Measurements from ENCODE around the gene DNER. TPM values are rescaled to one million over a fixed set of nuclear protein-coding genes. Genes with fewer than 3 reads are reported as not detected.

DNER gene
- total RNA-seq, 8 experiments from 2014 or later: 0.52 to 102 (median 62.3) TPM

DNA sequence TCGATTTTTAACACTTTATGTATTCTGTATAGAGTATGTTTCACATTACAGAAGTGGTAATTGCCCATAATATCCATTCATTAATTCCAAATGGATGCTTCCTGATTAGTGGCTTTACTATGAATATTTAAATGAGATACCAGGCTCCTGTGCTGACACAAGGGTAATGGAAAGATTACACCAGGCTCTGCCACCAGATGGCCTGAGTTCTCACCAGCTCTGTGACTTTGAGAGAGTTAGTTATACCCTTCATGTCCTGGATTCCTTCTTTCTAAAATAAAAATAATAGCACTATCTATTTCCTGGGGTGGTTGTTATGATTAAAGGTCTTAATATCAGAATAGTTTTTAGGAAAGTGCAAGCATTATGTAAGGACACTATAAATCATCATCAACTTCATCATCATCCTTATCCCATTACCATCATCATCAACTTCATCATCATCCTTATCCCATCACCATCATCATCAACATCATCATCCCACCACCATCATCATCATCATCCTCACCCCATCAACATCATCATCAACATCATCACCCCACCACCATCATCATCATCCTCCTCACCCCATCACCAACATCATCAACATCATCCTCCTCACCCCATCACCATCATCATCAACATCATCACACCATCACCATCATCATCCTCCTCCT, 151.8 kb downstream of the DNER start:
- ATAC-seq (replicated peaks in 6 of 8): peak in 1 of 8 experiments; percentile 37
- WGBS, 10 experiments: 0 to 60% (median 31%) methylated on average over 1 of the region's 1 CpG; no CpG with 5 or more reads in 4 of the 10 experiments
- in situ Hi-C loops (cut with MboI; ENCODE audit: low pct_unique_long_range_greater_than_20kb in 2 of 9, low sequenced_read_pairs in 9 of 9, unreplicated experiment in 9 of 9): no loop called here
- no peak overlapping the region for H3K27ac ChIP-seq
- no peaks in the 10 kb centered on the region for H3K4me1 ChIP-seq (replicated peaks in 1 of 2)
- H3K4me3 ChIP-seq: no peak overlapping the region

DNA sequence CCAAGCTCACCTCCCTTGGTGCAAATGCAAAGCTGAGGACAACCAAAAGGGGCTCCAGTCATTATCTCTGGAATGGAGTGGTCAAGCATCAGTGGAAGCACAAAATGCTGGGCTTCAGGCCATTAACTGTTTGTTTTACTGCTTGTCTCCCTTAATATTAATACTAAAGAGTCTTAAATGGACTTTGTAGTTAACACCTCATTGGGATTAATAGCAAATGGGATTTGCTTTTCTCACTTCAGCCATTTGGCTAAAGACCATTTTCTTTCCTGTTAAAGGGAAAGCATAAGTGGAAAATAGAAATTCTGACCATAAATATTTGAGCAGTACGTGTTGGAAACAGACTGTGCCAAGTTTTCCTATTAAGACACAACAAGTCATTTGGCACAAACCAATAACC, 154.4 kb downstream of the DNER start:
- Histone ChIP-seq H3K4me3 (no peak overlapping the region), H3K4me1 (replicated peaks in 1 of 2) (no peaks in the 10 kb centered on the region), H3K27ac (no peak overlapping the region)
- in situ Hi-C loops (cut with MboI; ENCODE audit: low pct_unique_long_range_greater_than_20kb in 2 of 9, low sequenced_read_pairs in 9 of 9, unreplicated experiment in 9 of 9): no loop called here
- ATAC-seq (replicated peaks in 6 of 8): no peak
- 0 to 100% (median 57%) methylated on average over 1 of the region's 1 CpG; no CpG with 5 or more reads in 1 of the 10 experiments for WGBS, 10 experiments

DNA sequence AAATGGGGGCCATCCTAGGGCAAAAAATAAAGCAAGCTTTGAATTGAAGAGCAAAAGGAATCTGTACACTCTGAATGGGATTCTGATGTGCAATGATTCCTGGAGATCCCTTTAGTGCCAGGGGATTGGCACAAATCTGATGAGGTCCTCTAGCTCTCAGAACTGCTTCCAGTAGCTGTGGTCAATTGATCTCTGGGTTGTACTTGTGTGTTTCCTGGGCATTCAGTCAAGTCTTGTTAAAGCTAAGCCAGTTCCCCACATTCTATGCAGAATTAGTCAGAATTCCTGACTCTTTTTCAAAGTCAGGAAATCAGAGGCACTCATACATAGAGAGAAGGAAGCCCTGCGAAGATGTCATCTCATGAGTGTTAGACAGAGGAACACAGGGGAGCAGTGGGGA, 161.3 kb downstream of the DNER start:
- WGBS, 10 experiments: 20 to 100% (median 83%) methylated on average over 1 of the region's 1 CpG; no CpG with 5 or more reads in 3 of the 10 experiments
- no peak for ATAC-seq (replicated peaks in 6 of 8)
- no peak overlapping the region for H3K27ac ChIP-seq
- no peaks in the 10 kb centered on the region for H3K4me1 ChIP-seq (replicated peaks in 1 of 2)
- no peak overlapping the region for H3K4me3 ChIP-seq
- in situ Hi-C loops (cut with MboI; ENCODE audit: low pct_unique_long_range_greater_than_20kb in 2 of 9, low sequenced_read_pairs in 9 of 9, unreplicated experiment in 9 of 9): no loop called here

DNA sequence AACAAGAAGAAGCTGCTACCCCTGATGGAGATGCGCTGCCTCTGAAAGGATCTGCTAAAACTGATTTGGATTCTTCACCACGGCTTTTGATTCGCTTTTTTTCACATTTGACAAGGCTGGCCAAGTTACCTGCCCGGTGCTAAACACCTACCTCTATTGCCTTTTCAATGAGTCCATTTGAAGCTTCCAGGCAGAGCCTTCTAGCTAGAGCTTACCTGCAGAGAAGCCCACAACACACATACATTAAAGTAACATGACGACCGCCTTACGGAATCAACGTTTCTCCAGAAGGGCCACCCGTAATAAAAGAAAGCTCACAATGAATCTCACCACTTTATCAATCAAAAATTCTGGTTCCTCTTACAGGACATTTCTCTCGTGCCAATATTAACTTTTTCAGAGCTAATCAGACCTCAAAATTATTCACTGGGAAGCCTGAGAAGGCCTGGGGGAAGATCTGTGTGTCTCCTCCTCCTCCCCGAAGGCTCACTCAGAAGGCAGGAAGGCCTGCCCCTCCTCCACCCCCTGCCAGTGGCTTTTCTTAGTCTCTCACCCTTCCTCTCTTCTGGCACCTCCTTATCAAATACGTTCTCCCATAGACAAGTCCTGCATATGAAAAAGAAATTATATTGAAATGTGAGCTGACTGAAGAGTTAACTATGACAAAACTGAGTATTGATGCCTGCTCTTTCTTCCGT, 171.0 kb downstream of the DNER start:
- ATAC-seq (replicated peaks in 6 of 8): no peak
- peaks cover 0 to 6% of the 10 kb centered on the region in 2 donors for H3K4me1 ChIP-seq (replicated peaks in 1 of 2)
- no peak overlapping the region for H3K4me3 ChIP-seq
- in situ Hi-C loops (cut with MboI; ENCODE audit: low pct_unique_long_range_greater_than_20kb in 2 of 9, low sequenced_read_pairs in 9 of 9, unreplicated experiment in 9 of 9): no loop called here
- 42 to 93% (median 80%) methylated on average over 4 to 12 of the region's 13 CpGs for WGBS, 10 experiments
- H3K27ac ChIP-seq: no peak overlapping the region

DNA sequence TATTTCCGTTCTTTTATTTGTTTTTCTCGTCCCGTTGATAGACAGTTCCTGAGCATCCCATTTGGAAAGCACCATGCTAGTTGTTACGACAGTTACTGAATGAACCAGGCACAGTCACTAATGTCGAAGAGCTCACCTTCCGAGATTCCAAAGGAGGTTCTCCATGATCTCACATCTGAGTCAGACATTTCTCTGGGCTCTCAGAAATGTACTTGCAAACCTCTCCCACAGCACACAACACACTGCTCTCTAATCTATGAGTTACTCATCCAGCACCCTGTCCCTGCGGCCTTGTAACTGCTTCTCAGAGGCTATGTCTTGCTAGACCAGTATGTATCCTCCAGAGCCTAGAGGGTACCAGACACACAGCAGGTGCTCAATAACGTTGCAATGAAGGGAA, 174.7 kb downstream of the DNER start:
- Histone ChIP-seq H3K4me1 (replicated peaks in 1 of 2) (peaks cover 0 to 12% of the 10 kb centered on the region in 2 donors), H3K27ac (no peak overlapping the region), H3K4me3 (no peak overlapping the region)
- WGBS, 10 experiments: 71 to 96% (median 87%) methylated on average over 3 to 7 of the region's 8 CpGs
- in situ Hi-C loops (cut with MboI; ENCODE audit: low pct_unique_long_range_greater_than_20kb in 2 of 9, low sequenced_read_pairs in 9 of 9, unreplicated experiment in 9 of 9): no loop called here
- ATAC-seq (replicated peaks in 6 of 8): peak in 1 of 8 experiments; percentile 72

DNA sequence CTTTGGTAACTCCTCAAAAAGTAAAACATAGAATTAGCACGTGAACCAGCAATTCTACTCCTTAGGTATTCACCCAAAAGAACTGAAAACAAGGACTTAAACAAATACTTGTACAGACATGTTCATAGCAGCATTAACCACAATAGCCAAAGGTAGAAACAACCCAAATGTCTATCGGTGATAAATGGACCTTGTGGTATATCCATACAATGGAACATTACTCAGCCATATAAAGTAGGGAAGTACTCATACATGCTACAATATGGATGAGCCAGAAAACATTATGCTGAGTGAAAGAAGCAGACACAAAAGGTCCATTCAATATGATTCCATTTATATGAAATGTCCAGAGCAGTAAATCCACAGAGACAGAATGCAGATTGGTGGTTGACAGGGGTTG, 182.8 kb downstream of the DNER start:
- WGBS, 10 experiments: 35 to 96% (median 88%) methylated on average over 1 to 2 of the region's 2 CpGs; no CpG with 5 or more reads in 1 of the 10 experiments
- Histone ChIP-seq H3K4me3 (no peak overlapping the region), H3K4me1 (replicated peaks in 1 of 2) (peaks cover 3 to 17% of the 10 kb centered on the region in 2 donors), H3K27ac (no peak overlapping the region)
- in situ Hi-C loops (cut with MboI; ENCODE audit: low pct_unique_long_range_greater_than_20kb in 2 of 9, low sequenced_read_pairs in 9 of 9, unreplicated experiment in 9 of 9): no loop called here
- no peak for ATAC-seq (replicated peaks in 6 of 8)

DNA sequence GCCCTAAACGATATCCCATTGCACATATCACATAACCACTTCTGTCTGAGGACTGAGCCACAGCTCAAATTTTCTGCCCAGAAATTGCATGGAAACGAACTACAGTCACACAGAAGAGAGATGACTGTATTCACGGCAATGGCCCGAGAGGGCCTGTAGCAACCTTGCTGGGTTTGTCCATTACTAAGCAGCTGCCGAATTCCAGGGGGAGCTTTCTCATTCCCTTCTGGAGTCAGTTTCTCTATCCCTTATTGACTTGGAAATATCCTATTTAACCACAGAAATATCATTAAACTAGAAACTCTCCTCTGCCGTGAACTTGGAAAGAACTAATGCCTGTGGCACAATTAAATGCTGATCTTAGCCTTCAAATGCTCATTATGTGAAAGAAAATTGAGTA, 183.9 kb downstream of the DNER start:
- Histone ChIP-seq H3K4me3 (no peak overlapping the region), H3K4me1 (replicated peaks in 1 of 2) (peaks cover 3 to 20% of the 10 kb centered on the region in 2 donors), H3K27ac (no peak overlapping the region)
- in situ Hi-C loops (cut with MboI; ENCODE audit: low pct_unique_long_range_greater_than_20kb in 2 of 9, low sequenced_read_pairs in 9 of 9, unreplicated experiment in 9 of 9): no loop called here
- 39 to 100% (median 86%) methylated on average over 2 to 6 of the region's 6 CpGs; no CpG with 5 or more reads in 1 of the 10 experiments for WGBS, 10 experiments
- ATAC-seq (replicated peaks in 6 of 8): no peak

DNA sequence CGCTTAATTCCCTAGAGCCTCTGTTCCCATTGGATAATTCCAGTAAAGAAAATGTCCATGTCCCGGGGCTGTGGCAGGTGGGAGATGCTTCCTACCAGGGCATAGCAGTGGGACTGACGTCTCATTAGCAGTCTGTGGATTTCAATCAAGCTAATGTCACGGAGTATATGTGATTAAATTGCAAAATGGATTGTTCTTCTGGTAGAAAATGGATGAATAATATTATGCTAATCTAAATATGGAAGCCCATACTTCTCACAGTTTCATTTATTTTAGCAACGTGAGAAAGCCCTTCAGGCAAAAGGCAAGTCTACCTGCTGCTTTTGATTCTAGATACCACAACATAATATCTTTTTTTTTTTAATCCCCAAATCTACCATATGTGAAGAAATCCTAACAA, 185.5 kb downstream of the DNER start:
- peak overlapping the region in 1 of 2 donors; percentile 30 for H3K27ac ChIP-seq
- no peak overlapping the region for H3K4me3 ChIP-seq
- in situ Hi-C loops (cut with MboI; ENCODE audit: low pct_unique_long_range_greater_than_20kb in 2 of 9, low sequenced_read_pairs in 9 of 9, unreplicated experiment in 9 of 9): no loop called here
- peaks cover 7 to 35% of the 10 kb centered on the region in 2 donors for H3K4me1 ChIP-seq (replicated peaks in 1 of 2)
- WGBS, 10 experiments: 47 to 91% (median 73%) methylated on average over 1 to 5 of the region's 5 CpGs; no CpG with 5 or more reads in 1 of the 10 experiments
- peak in 1 of 8 experiments; percentile 24 for ATAC-seq (replicated peaks in 6 of 8)

DNA sequence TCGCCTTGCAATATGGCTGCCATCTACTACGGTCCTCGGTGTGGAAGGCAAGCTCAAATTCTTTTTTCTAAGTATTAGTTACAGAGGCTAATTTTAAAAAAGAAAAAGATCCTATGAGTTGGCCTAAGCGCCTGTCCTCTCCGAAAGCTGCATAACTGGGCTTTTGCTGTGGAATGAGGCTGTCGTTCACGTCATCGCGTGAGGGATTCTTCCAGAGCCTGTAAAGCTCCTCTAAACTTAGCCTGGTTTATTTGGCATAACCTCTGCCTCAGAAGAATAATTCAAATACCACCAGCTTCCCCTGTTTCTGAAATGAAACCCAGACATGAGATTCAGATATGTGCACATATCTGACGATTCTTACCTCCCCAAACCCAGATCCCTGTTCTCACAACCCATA, 187.4 kb downstream of the DNER start:
- in situ Hi-C loops (cut with MboI; ENCODE audit: low pct_unique_long_range_greater_than_20kb in 2 of 9, low sequenced_read_pairs in 9 of 9, unreplicated experiment in 9 of 9): no loop called here

DNA sequence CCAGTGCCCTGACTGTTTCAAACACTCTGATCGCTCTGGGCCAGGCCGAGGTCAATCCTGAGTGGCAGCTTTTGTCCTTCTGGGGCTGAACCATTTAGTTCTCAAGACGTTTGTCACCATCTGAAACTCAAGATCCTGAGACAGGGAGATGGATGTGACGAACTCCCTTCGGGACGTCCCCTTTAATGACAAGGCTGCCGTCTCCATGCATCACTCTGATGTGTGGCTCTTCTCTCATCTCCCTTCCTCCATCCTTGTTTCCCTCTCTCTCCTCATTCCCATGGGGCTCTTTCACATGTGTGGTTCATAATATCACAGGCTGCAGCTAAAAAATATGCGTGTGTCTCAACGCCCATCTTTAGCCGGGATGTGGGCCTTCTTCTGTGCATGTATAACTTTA, 189.6 kb downstream of the DNER start:
- peak in 4 of 8 experiments; percentile 21 to 87 (median 80) for ATAC-seq (replicated peaks in 6 of 8)
- Histone ChIP-seq H3K4me1 (replicated peaks in 1 of 2) (peaks cover 25 to 61% of the 10 kb centered on the region in 2 donors), H3K4me3 (no peak overlapping the region), H3K27ac (peak overlapping the region in 1 of 2 donors; percentile 44)
- in situ Hi-C loops (cut with MboI; ENCODE audit: low pct_unique_long_range_greater_than_20kb in 2 of 9, low sequenced_read_pairs in 9 of 9, unreplicated experiment in 9 of 9): no loop called here
- WGBS, 10 experiments: 10 to 78% (median 58%) methylated on average over 1 to 9 of the region's 10 CpGs; no CpG with 5 or more reads in 2 of the 10 experiments

More for the DNA sequence above, 187.4 kb downstream of the DNER start:
- Histone ChIP-seq H3K4me3 (no peak overlapping the region), H3K4me1 (replicated peaks in 1 of 2) (peaks cover 7 to 45% of the 10 kb centered on the region in 2 donors), H3K27ac (no peak overlapping the region)
- WGBS, 10 experiments: 79 to 100% (median 91%) methylated on average over 1 to 9 of the region's 10 CpGs; no CpG with 5 or more reads in 2 of the 10 experiments
- ATAC-seq (replicated peaks in 6 of 8): no peak

DNA sequence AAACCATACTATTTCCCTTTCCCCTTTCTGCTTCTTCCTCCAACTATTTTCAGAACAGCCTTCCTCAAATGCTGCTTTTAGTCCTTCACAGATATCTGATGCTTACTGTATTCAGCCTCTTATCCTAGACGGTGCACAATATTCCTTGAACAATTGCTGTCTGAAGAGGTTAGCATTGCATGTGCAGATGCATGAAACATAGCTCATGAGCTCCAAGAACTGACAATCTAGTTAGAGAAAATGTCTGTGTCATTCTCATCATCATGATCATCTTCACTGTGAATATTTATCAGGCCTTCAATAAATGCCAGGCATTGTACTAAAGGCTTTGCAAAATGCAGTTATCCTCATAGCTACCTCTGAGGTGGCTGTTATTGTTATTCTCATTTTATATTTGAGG, 190.7 kb downstream of the DNER start:
- 60 to 100% (median 83%) methylated on average over 1 of the region's 1 CpG; no CpG with 5 or more reads in 3 of the 10 experiments for WGBS, 10 experiments
- no peak for ATAC-seq (replicated peaks in 6 of 8)
- Histone ChIP-seq H3K4me3 (no peak overlapping the region), H3K27ac (no peak overlapping the region), H3K4me1 (replicated peaks in 1 of 2) (peaks cover 29 to 65% of the 10 kb centered on the region in 2 donors)
- in situ Hi-C loops (cut with MboI; ENCODE audit: low pct_unique_long_range_greater_than_20kb in 2 of 9, low sequenced_read_pairs in 9 of 9, unreplicated experiment in 9 of 9): no loop called here

DNA sequence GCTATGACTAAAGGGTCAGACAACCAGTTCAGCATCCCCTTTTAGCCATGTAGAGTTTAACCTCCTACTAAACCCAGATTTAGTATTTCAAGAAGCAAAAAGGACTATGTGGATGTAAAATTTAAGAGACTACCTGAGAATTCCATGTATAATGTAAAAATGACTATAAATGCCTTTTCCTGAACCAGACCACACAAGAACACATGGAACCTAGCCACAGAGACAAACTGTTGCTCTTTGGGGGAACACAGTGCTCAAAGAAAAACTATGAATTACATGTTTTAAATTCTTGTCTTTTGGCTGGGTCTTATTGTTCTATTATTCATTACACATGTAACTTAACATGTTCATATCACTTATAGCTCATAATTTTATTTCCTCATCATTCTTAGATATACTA, 192.8 kb downstream of the DNER start:
- no peak overlapping the region for H3K27ac ChIP-seq
- in situ Hi-C loops (cut with MboI; ENCODE audit: low pct_unique_long_range_greater_than_20kb in 2 of 9, low sequenced_read_pairs in 9 of 9, unreplicated experiment in 9 of 9): no loop called here
- no peak for ATAC-seq (replicated peaks in 6 of 8)
- no peak overlapping the region for H3K4me3 ChIP-seq
- peaks cover 32 to 68% of the 10 kb centered on the region in 2 donors for H3K4me1 ChIP-seq (replicated peaks in 1 of 2)

DNA sequence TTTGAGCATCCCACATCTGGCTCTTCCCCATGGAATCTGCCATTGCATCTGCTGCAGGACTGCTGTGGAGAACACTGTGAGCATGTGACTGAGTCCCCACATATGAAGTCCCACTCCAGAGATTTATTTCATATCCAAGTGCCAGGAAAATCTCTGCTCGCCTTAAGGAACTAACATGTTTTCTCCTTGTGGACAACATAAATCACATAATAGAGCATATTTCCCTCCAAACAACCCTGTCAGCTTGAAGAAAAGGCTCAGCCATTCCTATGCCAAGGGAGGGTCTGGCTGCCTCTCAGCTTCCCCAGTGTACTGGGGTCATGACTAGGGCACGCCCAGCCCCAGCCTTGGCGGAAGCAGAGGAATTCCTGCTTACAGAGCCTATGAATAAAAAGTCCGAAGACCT, 193.7 kb downstream of the DNER start:
- in situ Hi-C loops (cut with MboI; ENCODE audit: low pct_unique_long_range_greater_than_20kb in 2 of 9, low sequenced_read_pairs in 9 of 9, unreplicated experiment in 9 of 9): no loop called here
- ATAC-seq (replicated peaks in 6 of 8): peak in 7 of 8 experiments; percentile 18 to 85 (median 72)
- Histone ChIP-seq H3K27ac (no peak overlapping the region), H3K4me3 (no peak overlapping the region), H3K4me1 (replicated peaks in 1 of 2) (peaks cover 32 to 69% of the 10 kb centered on the region in 2 donors)
- 0 to 81% (median 71%) methylated on average over 1 to 4 of the region's 4 CpGs; no CpG with 5 or more reads in 2 of the 10 experiments for WGBS, 10 experiments

All from motor neuron (in vitro differentiated cells).